ENCODE measurements around the gene LRRC71.

GRCh38 chr1:156906206-156906906, 14.1 kb upstream of the LRRC71 start:
- TF ChIP-seq CTCF (IDR thresholded peaks at IDR 0.05) (no peak), POLR2A (IDR thresholded peaks at IDR 0.05) (no peak)

Data from body of pancreas (tissue), 4 donors.